K562 (cell line): ENCODE data around the gene EID2. TPM values are rescaled to one million over a fixed set of nuclear protein-coding genes. Genes with fewer than 3 reads are reported as not detected.

Experiments
- ATAC-seq: fragments of 200-7000 bp; cut with Tn5 transposase; 3 replicates; pipeline ENCODE4 v1.9.1; 2020; ENCODE audit warnings: moderate library complexity
- BruUV-seq: library from RNA; stranded (reverse); fragments of 400-500 nt; replicated peaks from 2 replicates; lab custom pipeline; 2021; lab: Mats Ljungman, UMichigan
- CTCF ChIA-PET: fragments of 300-600 bp; formaldehyde crosslinking; extraction: SDS; loops from one replicate; lab custom pipeline; 2021; ENCODE audit warnings: low intra/inter-chr PET ratio; lab: Yijun Ruan, JAX
- POLR2A ChIA-PET: fragments of 300-600, 350-650 bp; sonication (Branson Sonifier 250); formaldehyde crosslinking; extraction: SDS; loops from one replicate; lab custom pipeline; 2021; ENCODE audit warnings: antibody characterized with exemption, inconsistent platforms; lab: Yijun Ruan, JAX
- DNase-seq, 4 experiments: peaks; one replicate each; pipeline versions ENCODE4 v3.0.0 to v3.0.0-alpha.2; 2011 to 2018; ENCODE audit warnings: low spot score in 3 of 4, mixed read lengths in 3 of 4; ENCODE audit errors: extremely low read depth in 1 of 4
- FAIRE-seq: peaks from 2 replicates; lab custom pipeline; 2011; peaks lifted over from hg19 to GRCh38; lab: Jason Lieb, UNC
- H2AFZ ChIP-seq: 2 replicates; pipeline ENCODE4 v1.6.0; 2011; ENCODE audit warnings: low read depth, low read length, control low read depth, inconsistent platforms
- H3K27ac ChIP-seq: fragments of 200-600 bp; 3 replicates; pipeline ENCODE4 v1.8.0; 2011; ENCODE audit warnings: low read depth, mild to moderate bottlenecking, control low read depth, inconsistent platforms, low read length, moderate library complexity, mixed read lengths; ENCODE audit errors: extremely low read depth
- H3K27me3 ChIP-seq, 2 experiments: fragments of 300-600 bp in 1 of 2; 2 replicates in 1 of 2; 3 replicates in 1 of 2; pipeline versions ENCODE4 v1.6.0 to v1.8.0; 2011; ENCODE audit warnings: inconsistent platforms in 2 of 2, low read length in 2 of 2, mild to moderate bottlenecking in 1 of 2, mixed read lengths in 1 of 2, moderate library complexity in 1 of 2; ENCODE audit not compliant: control insufficient read depth in 2 of 2, insufficient read depth in 2 of 2
- H3K36me3 ChIP-seq: fragments of 300-600 bp; 3 replicates; pipeline ENCODE4 v1.8.0; 2011; ENCODE audit warnings: mild to moderate bottlenecking, low read length, inconsistent platforms; ENCODE audit not compliant: control insufficient read depth, insufficient read depth
- H3K4me1 ChIP-seq, 2 experiments: fragments of 200-600 bp in 1 of 2; replicated peaks in 1 of 2; 2 replicates in 1 of 2; 3 replicates in 1 of 2; pipeline versions ENCODE4 v1.5.1 to v1.8.0; 2011; ENCODE audit warnings: inconsistent platforms in 2 of 2, low read length in 2 of 2, mild to moderate bottlenecking in 1 of 2, mixed read lengths in 1 of 2, moderate library complexity in 1 of 2; ENCODE audit not compliant: control insufficient read depth in 2 of 2, insufficient read depth in 2 of 2
- H3K4me2 ChIP-seq: 2 replicates; pipeline ENCODE4 v1.6.1; 2011; ENCODE audit warnings: low read length, control low read depth, inconsistent platforms, mixed read lengths; ENCODE audit not compliant: insufficient read depth
- H3K4me3 ChIP-seq: fragments of 200-600 bp; sonication (generic), shearing (Covaris generic); 2 replicates; pipeline ENCODE4 v1.5.1; 2016; ENCODE audit warnings: control low read depth, inconsistent platforms
- H3K79me2 ChIP-seq: fragments of 200-600 bp; 3 replicates; pipeline ENCODE4 v1.8.0; 2011; ENCODE audit warnings: low read length, inconsistent platforms; ENCODE audit not compliant: control insufficient read depth, insufficient read depth
- H3K9ac ChIP-seq, 2 experiments: 2 replicates each; pipeline versions ENCODE4 v1.6.0 to v1.6.1; 2011; ENCODE audit warnings: low read depth in 2 of 2, low read length in 2 of 2, control low read depth in 1 of 2, inconsistent platforms in 1 of 2, mild to moderate bottlenecking in 1 of 2, mixed read lengths in 1 of 2; ENCODE audit not compliant: insufficient read depth in 1 of 2
- H3K9me1 ChIP-seq: one replicate; pipeline ENCODE4 v1.6.0; 2011; ENCODE audit warnings: inconsistent platforms, mild to moderate bottlenecking, low read length, moderate library complexity; ENCODE audit not compliant: control insufficient read depth, insufficient read depth
- H3K9me3 ChIP-seq: replicated peaks from 2 replicates; pipeline ENCODE4 v1.5.1; 2011; ENCODE audit warnings: low read depth, low read length, inconsistent platforms; ENCODE audit not compliant: control insufficient read depth, insufficient read depth
- H4K20me1 ChIP-seq: replicated peaks from 2 replicates; pipeline ENCODE4 v1.6.1; 2011; ENCODE audit warnings: low read length, inconsistent platforms, mixed read lengths; ENCODE audit not compliant: control insufficient read depth, insufficient read depth
- CTBP1 ChIP-seq: fragments of 450-650 bp; IDR thresholded peaks from 2 replicates; pipeline ENCODE4 v1.6.1; 2016; ENCODE audit warnings: borderline replicate concordance
- PURB ChIP-seq: sonication (generic); formaldehyde crosslinking; IDR thresholded peaks from 2 replicates; pipeline ENCODE4 v1.9.0; 2021; ENCODE audit warnings: low read depth, mild to moderate bottlenecking, missing genetic modification reagents
- RBM22 ChIP-seq: fragments of 200-400 bp; formaldehyde crosslinking; IDR thresholded peaks from 2 replicates; pipeline ENCODE4 v1.6.1; 2018; ENCODE audit warnings: low read length, low read depth; ENCODE audit not compliant: poor library complexity, severe bottlenecking
- ZEB2 ChIP-seq: fragments of 450-650 bp; IDR thresholded peaks from 2 replicates; pipeline ENCODE4 v1.6.1; 2016
- WGBS: fragments of 100-300 bp; shearing (Covaris generic); methylation state at CpG from one replicate; pipeline ENCODE4 v1.1.6; 2016; ENCODE audit warnings: low coverage, mixed read lengths; ENCODE audit not compliant: insufficient coverage; ENCODE audit errors: missing lambda C conversion rate; 5-methylcytosine and 5-hydroxymethylcytosine counted together
- in situ Hi-C: fragments of 300-500 bp; cut with MboI; formaldehyde crosslinking; loops from 4 replicates; pipeline ENCODE4 v1.15.0; 2018; ENCODE audit warnings: inconsistent platforms, mixed read lengths
- intact Hi-C: fragments of 100-400 bp; cut with micrococcal nuclease; formaldehyde crosslinking; loops from 2 replicates; pipeline ENCODE4 v1.14.2; 2022
- polyA plus RNA-seq, 8 experiments: library from polyadenylated mRNA; depleted of rRNA in 4 of 8; stranded (reverse) in 5 of 8; unstranded in 3 of 8; fragments of >200 nt; fragmentation: Nextera tagmentation in 2 of 8; fragmentation: Illumina TruSeq in 1 of 8; extraction: Ambion mirVana in 2 of 8; extraction: Trizol in 1 of 8; gene quantifications; 2 replicates each; pipeline versions ENCODE4 v1.2.1 to v1.2.3, GENCODE V29; 2011 to 2014; ENCODE audit warnings: inconsistent platforms in 1 of 8, missing spikeins in 1 of 8
- total RNA-seq, 7 experiments: library from RNA; depleted of rRNA in 6 of 7; stranded (reverse); fragments of >200 nt in 6 of 7; fragmentation: Illumina TruSeq in 2 of 7; extraction: Trizol in 2 of 7; gene quantifications; 2 replicates each; pipeline versions ENCODE4 v1.2.1 to v1.2.3, GENCODE V29; 2011 to 2021; ENCODE audit warnings: low replicate concordance in 1 of 7
- TF ChIP-seq, protein P1 (sequence below): fragments of 200-800 bp; sonication (Bioruptor generic); IDR thresholded peaks from 2 replicates; pipeline ENCODE4 v1.6.1; 2017; ENCODE audit warnings: missing genetic modification characterization, missing compliant biosample characterization

The EID2 gene
- total and polyA plus RNA-seq, 9 of the 15 experiments (the other 6 are each of a cell fraction or from before 2014, with no cell fraction given) = 2.5 to 18.5 (median 11.3) TPM

DNA sequence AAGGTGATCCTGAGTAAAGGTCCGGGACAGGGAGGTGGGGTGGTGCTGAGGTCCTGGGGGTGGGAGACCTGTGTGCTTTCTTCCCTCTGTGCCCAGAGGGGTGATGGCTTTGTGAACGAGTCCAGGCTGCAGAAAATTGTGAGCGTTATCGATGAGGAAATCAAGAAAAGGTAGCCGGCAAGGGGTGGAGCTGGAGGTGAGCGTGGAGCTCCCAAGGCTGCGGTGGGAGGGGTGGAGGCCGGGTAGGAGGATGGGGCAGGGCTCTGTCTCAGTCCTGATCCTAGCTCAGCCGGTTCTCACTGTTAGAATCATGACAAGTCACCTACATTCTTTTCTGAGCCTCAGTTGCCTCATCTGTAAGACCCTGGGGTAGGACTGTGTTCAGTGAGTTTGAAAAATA is 21.0 kb downstream of the EID2 start:
- no peaks in the 10 kb centered on the region for H3K9me3 ChIP-seq
- CTCF ChIA-PET = interaction anchor here (0.5 kb wide), 1 partner anchor 74 kb away, joined by 3 read pairs; no protein-coding TSS in a partner anchor
- intact Hi-C loops (no loop called here), in situ Hi-C loops (no loop called here)
- peaks cover 21 to 29% of the 10 kb centered on the region in 2 experiments; a peak in 4 of 5 replicates for H3K4me1 ChIP-seq
- peak overlapping the region; percentile 83 for H3K4me2 ChIP-seq
- BruUV-seq = TSS peak; percentile 48
- H3K9ac ChIP-seq = peak overlapping the region; percentile 50 to 84
- ATAC-seq = peak; percentile 77
- peaks cover 4 to 19% of the 10 kb centered on the region in 2 experiments; a peak in 4 of 5 replicates for H3K27me3 ChIP-seq
- 5% methylated on average over 9 of the region's 9 CpGs for WGBS
- TF ChIP-seq PURB (CRISPR knock-in tag) (no peak), ZEB2 (peak; percentile 62; the same call in 1 of the 2 replicates), CTBP1 (peak; percentile 16; the same call in 1 of the 2 replicates), RBM22 (no peak)
- TF ChIP-seq, protein P1, sequence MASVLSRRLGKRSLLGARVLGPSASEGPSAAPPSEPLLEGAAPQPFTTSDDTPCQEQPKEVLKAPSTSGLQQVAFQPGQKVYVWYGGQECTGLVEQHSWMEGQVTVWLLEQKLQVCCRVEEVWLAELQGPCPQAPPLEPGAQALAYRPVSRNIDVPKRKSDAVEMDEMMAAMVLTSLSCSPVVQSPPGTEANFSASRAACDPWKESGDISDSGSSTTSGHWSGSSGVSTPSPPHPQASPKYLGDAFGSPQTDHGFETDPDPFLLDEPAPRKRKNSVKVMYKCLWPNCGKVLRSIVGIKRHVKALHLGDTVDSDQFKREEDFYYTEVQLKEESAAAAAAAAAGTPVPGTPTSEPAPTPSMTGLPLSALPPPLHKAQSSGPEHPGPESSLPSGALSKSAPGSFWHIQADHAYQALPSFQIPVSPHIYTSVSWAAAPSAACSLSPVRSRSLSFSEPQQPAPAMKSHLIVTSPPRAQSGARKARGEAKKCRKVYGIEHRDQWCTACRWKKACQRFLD (CRISPR knock-in tag) = 0 out of 2 replicates have a peak, but pooled peaks have one; percentile 11
- POLR2A ChIA-PET = interaction anchor here (0.6 to 1.5 kb wide), 3 partner anchors 9 to 380 kb away, joined by 5 to 6 read pairs (median 5); partner anchors contain the start of gene RPS16
- FAIRE-seq = peak; percentile 82
- H3K27ac ChIP-seq = peak overlapping the region; percentile 60
- no peaks in the 10 kb centered on the region for H3K36me3 ChIP-seq
- H3K4me3 ChIP-seq = peak overlapping the region; percentile 34
- H3K9me1 ChIP-seq = no peaks in the 10 kb centered on the region
- peak; percentile 46 to 71 (median 61) for DNase-seq
- H4K20me1 ChIP-seq = no peaks in the 10 kb centered on the region
- peak overlapping the region; percentile 96 for H2AFZ ChIP-seq
- no peaks in the 10 kb centered on the region for H3K79me2 ChIP-seq
